NCI-H2029 treated with DMSO at 0.1 percent for 48 hours (cell line): Measurements from ENCODE around the gene EIF4A3.

Experiments used
- DNase-seq: peaks from one replicate; lab custom pipeline; 2025; lab: John Stamatoyannopoulos, UW

Gene EIF4A3

GRCh38 chr17:80132906-80133625 is 13.9 kb downstream of the EIF4A3 start:
- no peak for DNase-seq

GRCh38 chr17:80130992-80131391 is 15.9 kb downstream of the EIF4A3 start:
- DNase-seq: no peak

GRCh38 chr17:80129006-80129565 is 17.8 kb downstream of the EIF4A3 start:
- no peak for DNase-seq

- no peak for DNase-seq
Observed at GRCh38 chr17:80126449-80126715, 20.5 kb downstream of the EIF4A3 start.

GRCh38 chr17:80125656-80126448 is 21.1 kb downstream of the EIF4A3 start:
- DNase-seq: no peak

- DNase-seq: no peak
Observed at GRCh38 chr17:80124351-80124981, 22.5 kb downstream of the EIF4A3 start.

- DNase-seq: no peak
Observed at GRCh38 chr17:80123791-80124190, 23.1 kb downstream of the EIF4A3 start.

- DNase-seq: no peak
Observed at GRCh38 chr17:80122926-80123505, 23.9 kb downstream of the EIF4A3 start.

GRCh38 chr17:80122026-80122575 is 24.8 kb downstream of the EIF4A3 start:
- DNase-seq: no peak

GRCh38 chr17:80119839-80120238 is 27.1 kb downstream of the EIF4A3 start:
- DNase-seq: no peak

GRCh38 chr17:80119271-80119791 is 27.6 kb downstream of the EIF4A3 start:
- DNase-seq: no peak

- DNase-seq: no peak
Observed at GRCh38 chr17:80118601-80119270, 28.2 kb downstream of the EIF4A3 start.

GRCh38 chr17:80117491-80118401 is 29.2 kb downstream of the EIF4A3 start:
- no peak for DNase-seq

GRCh38 chr17:80116921-80117380 is 30.0 kb downstream of the EIF4A3 start:
- DNase-seq: no peak

GRCh38 chr17:80116276-80116920 is 30.5 kb downstream of the EIF4A3 start:
- no peak for DNase-seq

GRCh38 chr17:80115159-80115558 is 31.8 kb downstream of the EIF4A3 start:
- no peak for DNase-seq

GRCh38 chr17:80114758-80115157 is 32.2 kb downstream of the EIF4A3 start:
- no peak for DNase-seq

GRCh38 chr17:80113033-80113484 is 33.9 kb downstream of the EIF4A3 start:
- DNase-seq: no peak

- DNase-seq: no peak
Observed at GRCh38 chr17:80112471-80113032, 34.4 kb downstream of the EIF4A3 start.
